ENCODE measurements around the gene MYZAP. TPM values are rescaled to one million over a fixed set of nuclear protein-coding genes. Genes with fewer than 3 reads are reported as not detected.

MYZAP gene
- total RNA-seq, 1 experiment from 2014 or later = 5.9 TPM

- intact Hi-C loops (cut with micrococcal nuclease; ENCODE audit: unreplicated experiment) = loop anchor here (10.0 kb wide), 1 partner anchor 429 kb away; no protein-coding TSS in a partner anchor
Measured at GRCh38 chr15:57646087-57646486, 54.4 kb downstream of the MYZAP start.

GRCh38 chr15:57647071-57647790 lies 55.5 kb downstream of the MYZAP start:
- Histone ChIP-seq H3K9me2 (ENCODE audit: insufficient read depth) (no peaks in the 10 kb centered on the region), H3K4me2 (no peak overlapping the region), H3K79me2 (ENCODE audit: low read depth) (no peaks in the 10 kb centered on the region), H3F3A (ENCODE audit: insufficient read depth, low read depth) (no peaks in the 10 kb centered on the region), H4K20me1 (ENCODE audit: insufficient read depth) (no peaks in the 10 kb centered on the region), H3K27me3 (ENCODE audit: insufficient read depth, low read depth) (no peaks in the 10 kb centered on the region), H3K27ac (no peak overlapping the region), H3K4me1 (replicated peaks; ENCODE audit: insufficient read depth) (no peaks in the 10 kb centered on the region), H2AFZ (no peak overlapping the region), H3K4me3 (no peak overlapping the region), H3K9me3 (ENCODE audit: insufficient read depth, low read depth) (no peaks in the 10 kb centered on the region), H3K36me3 (ENCODE audit: low read depth) (no peaks in the 10 kb centered on the region)
- TF ChIP-seq EZH2 (IDR thresholded peaks at IDR 0.05; ENCODE audit: low read depth) = no peak
- no peak for TF ChIP-seq CTCF (conservative IDR thresholded peaks at IDR 0.05)
- intact Hi-C loops (cut with micrococcal nuclease; ENCODE audit: unreplicated experiment) = loop anchor here (10.0 kb wide), 1 partner anchor 428 kb away; no protein-coding TSS in a partner anchor
- ChIA-PET CTCF (no interaction called here), POLR2A (ENCODE audit: unreplicated experiment) (no interaction called here)
- no peak for DNase-seq
- no TSS peak for BruUV-seq (replicated peaks)

More at GRCh38 chr15:57646087-57646486, 54.4 kb downstream of the MYZAP start:
- no peaks in the 10 kb centered on the region for H3K79me2 ChIP-seq (ENCODE audit: low read depth)
- H3K27me3 ChIP-seq (ENCODE audit: insufficient read depth, low read depth) = no peaks in the 10 kb centered on the region
- H4K20me1 ChIP-seq (ENCODE audit: insufficient read depth) = no peaks in the 10 kb centered on the region
- no peaks in the 10 kb centered on the region for H3K4me1 ChIP-seq (replicated peaks; ENCODE audit: insufficient read depth)
- no peak overlapping the region for H3K27ac ChIP-seq
- no TSS peak for BruUV-seq (replicated peaks)
- ChIA-PET POLR2A (ENCODE audit: unreplicated experiment) (no interaction called here), CTCF (no interaction called here)
- DNase-seq = no peak
- no peak overlapping the region for H2AFZ ChIP-seq
- TF ChIP-seq EZH2 (IDR thresholded peaks at IDR 0.05; ENCODE audit: low read depth) = no peak
- no peak for TF ChIP-seq CTCF (conservative IDR thresholded peaks at IDR 0.05)
- no peaks in the 10 kb centered on the region for H3K9me3 ChIP-seq (ENCODE audit: insufficient read depth, low read depth)
- no peaks in the 10 kb centered on the region for H3F3A ChIP-seq (ENCODE audit: insufficient read depth, low read depth)
- no peaks in the 10 kb centered on the region for H3K9me2 ChIP-seq (ENCODE audit: insufficient read depth)
- H3K4me3 ChIP-seq = no peak overlapping the region
- H3K36me3 ChIP-seq (ENCODE audit: low read depth) = no peaks in the 10 kb centered on the region
- H3K4me2 ChIP-seq = no peak overlapping the region

- Histone ChIP-seq H3K36me3 (ENCODE audit: low read depth) (no peaks in the 10 kb centered on the region), H3K4me1 (replicated peaks; ENCODE audit: insufficient read depth) (no peaks in the 10 kb centered on the region), H2AFZ (no peak overlapping the region), H3K79me2 (ENCODE audit: low read depth) (no peaks in the 10 kb centered on the region), H3K4me2 (no peak overlapping the region), H3K9me2 (ENCODE audit: insufficient read depth) (no peaks in the 10 kb centered on the region), H3F3A (ENCODE audit: insufficient read depth, low read depth) (no peaks in the 10 kb centered on the region), H4K20me1 (ENCODE audit: insufficient read depth) (no peaks in the 10 kb centered on the region), H3K27ac (no peak overlapping the region), H3K4me3 (no peak overlapping the region), H3K9me3 (ENCODE audit: insufficient read depth, low read depth) (no peaks in the 10 kb centered on the region), H3K27me3 (ENCODE audit: insufficient read depth, low read depth) (no peaks in the 10 kb centered on the region)
- no peak for DNase-seq
- TF ChIP-seq EZH2 (IDR thresholded peaks at IDR 0.05; ENCODE audit: low read depth) = no peak
- no peak for TF ChIP-seq CTCF (conservative IDR thresholded peaks at IDR 0.05)
- intact Hi-C loops (cut with micrococcal nuclease; ENCODE audit: unreplicated experiment) = loop anchor here (10.0 kb wide), 1 partner anchor 427 kb away; no protein-coding TSS in a partner anchor
- no TSS peak for BruUV-seq (replicated peaks)
- CTCF ChIA-PET = no interaction called here
- POLR2A ChIA-PET (ENCODE audit: unreplicated experiment) = no interaction called here
Measured at GRCh38 chr15:57647791-57648130, 56.1 kb downstream of the MYZAP start.

All from PC-9 (cell line).